Liver (tissue), 9 donors: ENCODE data around the gene DCUN1D2. TPM values are rescaled to one million over a fixed set of nuclear protein-coding genes. Genes with fewer than 3 reads are reported as not detected.

Source experiments
- DNase-seq: peaks from one replicate; pipeline ENCODE4 v3.0.0-alpha.2; 2017; ENCODE audit warnings: low spot score
- H3K27ac ChIP-seq, 2 donors: one replicate each; pipeline ENCODE4 v1.7.0; 2013; ENCODE audit warnings: inconsistent platforms in 2 of 2, low read length in 2 of 2, control low read depth in 1 of 2, low read depth in 1 of 2, mild to moderate bottlenecking in 1 of 2
- H3K27me3 ChIP-seq, 4 donors: one replicate each; pipeline versions ENCODE4 v1.6.1 to v1.7.0; 2013; ENCODE audit warnings: low read length in 3 of 4, inconsistent platforms in 1 of 4, mild to moderate bottlenecking in 1 of 4, moderate library complexity in 1 of 4; ENCODE audit not compliant: control insufficient read depth in 4 of 4, insufficient read depth in 4 of 4
- H3K36me3 ChIP-seq, 4 donors: one replicate each; pipeline versions ENCODE4 v1.6.1 to v1.7.0; 2013; ENCODE audit warnings: low read length in 3 of 4, mild to moderate bottlenecking in 3 of 4, low read depth in 1 of 4, moderate library complexity in 1 of 4; ENCODE audit not compliant: control insufficient read depth in 4 of 4, insufficient read depth in 3 of 4
- H3K4me1 ChIP-seq, 4 donors: one replicate each; pipeline versions ENCODE4 v1.6.1 to v1.7.0; 2013; ENCODE audit warnings: low read length in 3 of 4, mild to moderate bottlenecking in 3 of 4, moderate library complexity in 1 of 4; ENCODE audit not compliant: control insufficient read depth in 4 of 4, insufficient read depth in 4 of 4
- H3K4me3 ChIP-seq, 3 donors: one replicate each; pipeline versions ENCODE4 v1.6.1 to v1.7.0; 2013; ENCODE audit warnings: low read length in 3 of 3, control low read depth in 1 of 3, low read depth in 1 of 3, mild to moderate bottlenecking in 1 of 3
- H3K9ac ChIP-seq, 2 donors: one replicate each; pipeline ENCODE4 v1.7.0; 2013; ENCODE audit warnings: low read length in 2 of 2, mild to moderate bottlenecking in 2 of 2, moderate library complexity in 2 of 2, control low read depth in 1 of 2, low read depth in 1 of 2
- H3K9me3 ChIP-seq, 4 donors: one replicate each; pipeline versions ENCODE4 v1.6.1 to v1.7.0; 2013; ENCODE audit warnings: low read length in 3 of 4; ENCODE audit not compliant: control insufficient read depth in 4 of 4
- ATF3 ChIP-seq: IDR thresholded peaks from 2 replicates; pipeline ENCODE4 v1.6.1; 2016; ENCODE audit warnings: antibody characterized with exemption
- EGR1 ChIP-seq, 2 donors: IDR thresholded peaks; 2 replicates each; pipeline ENCODE4 v1.6.1; 2016 to 2018; ENCODE audit warnings: antibody characterized with exemption in 2 of 2, low read depth in 2 of 2
- FOXA1 ChIP-seq: IDR thresholded peaks from 2 replicates; pipeline ENCODE4 v1.6.1; 2016; ENCODE audit warnings: antibody characterized with exemption
- FOXA2 ChIP-seq: IDR thresholded peaks from 2 replicates; pipeline ENCODE4 v1.6.1; 2016; ENCODE audit warnings: antibody characterized with exemption
- HNF4A ChIP-seq, 2 donors: conservative IDR thresholded peaks; 2 replicates each; pipeline ENCODE4 v1.6.1; 2016; ENCODE audit warnings: antibody characterized with exemption in 2 of 2, mild to moderate bottlenecking in 2 of 2
- MAX ChIP-seq: IDR thresholded peaks from 2 replicates; pipeline ENCODE4 v1.6.1; 2016; ENCODE audit warnings: antibody characterized with exemption
- NR2F2 ChIP-seq: IDR thresholded peaks from 2 replicates; pipeline ENCODE4 v1.6.1; 2016; ENCODE audit warnings: antibody characterized with exemption
- RAD21 ChIP-seq, 2 donors: IDR thresholded peaks; 2 replicates each; pipeline ENCODE4 v1.6.1; 2016; ENCODE audit warnings: antibody characterized with exemption in 2 of 2, mild to moderate bottlenecking in 2 of 2
- REST ChIP-seq: IDR thresholded peaks from 2 replicates; pipeline ENCODE4 v1.6.1; 2016; ENCODE audit warnings: antibody characterized with exemption, mild to moderate bottlenecking
- SP1 ChIP-seq: IDR thresholded peaks from 2 replicates; pipeline ENCODE4 v1.6.1; 2018; ENCODE audit warnings: antibody characterized with exemption, mild to moderate bottlenecking
- TAF1 ChIP-seq: conservative IDR thresholded peaks from 2 replicates; pipeline ENCODE4 v1.6.1; 2016; ENCODE audit warnings: antibody characterized with exemption, mild to moderate bottlenecking
- YY1 ChIP-seq: IDR thresholded peaks from 2 replicates; pipeline ENCODE4 v1.6.1; 2016; ENCODE audit warnings: antibody characterized with exemption, mild to moderate bottlenecking
- ZBTB33 ChIP-seq: IDR thresholded peaks from 2 replicates; pipeline ENCODE4 v1.6.1; 2016; ENCODE audit warnings: antibody characterized with exemption
- WGBS: extraction: QIAGEN DNeasy Blood & Tissue Kit; methylation state at CpG from one replicate; pipeline ENCODE4 v1.1.7; 2013; 5-methylcytosine and 5-hydroxymethylcytosine counted together
- polyA plus RNA-seq, 2 donors: library from polyadenylated mRNA; stranded (reverse) in 1 of 2; unstranded in 1 of 2; fragments of 200-250 nt in 1 of 2; fragments of >200 nt in 1 of 2; fragmentation: Nextera tagmentation in 1 of 2; extraction: Ambion mirVana in 1 of 2; gene quantifications; one replicate each; pipeline versions ENCODE4 v1.2.1 to v1.2.3, GENCODE V29; 2013 to 2015
- total RNA-seq, 2 donors: library from RNA; depleted of rRNA; stranded (reverse); fragments of >200 nt; gene quantifications; one replicate each; pipeline ENCODE4 v1.2.3, GENCODE V29; 2014
- TF ChIP-seq, protein P1 (sequence below): fragments of 150-350 bp; IDR thresholded peaks from 2 replicates; pipeline ENCODE4 v1.5.1; 2017; ENCODE audit warnings: improper control_type of control experiment, low read depth, low read length; ENCODE audit not compliant: missing input control
- donor health status: healthy.
- donor health status: healthy.
- donor health status: healthy.
- donor health status: healthy.
- donor health status: healthy.

Gene DCUN1D2
- total and polyA plus RNA-seq, 4 donors, result 4.0 to 13.1 (median 5.5) TPM

DNA sequence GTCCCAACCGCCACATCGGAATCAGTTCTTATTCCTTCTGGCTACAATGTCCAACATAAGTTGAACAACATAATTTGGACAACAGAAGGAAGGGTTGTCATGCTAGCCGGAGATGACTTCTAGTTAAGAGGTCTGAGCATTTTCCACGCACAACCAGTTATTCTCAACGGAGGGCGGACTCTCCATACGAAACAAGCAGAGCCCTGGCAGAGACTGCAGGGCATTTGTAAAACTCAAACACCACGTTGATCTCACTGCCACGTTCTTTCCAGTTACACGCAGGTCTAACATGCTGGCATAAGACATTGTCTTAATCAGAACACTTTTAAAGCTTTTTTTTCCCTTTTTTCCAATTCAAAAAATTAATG is 38.3 kb upstream of the DCUN1D2 start:
- Histone ChIP-seq H3K36me3 (peaks cover 0 to 19% (median 6%) of the 10 kb centered on the region in 4 donors), H3K9me3 (no peaks in the 10 kb centered on the region), H3K4me3 (no peak overlapping the region), H3K4me1 (no peaks in the 10 kb centered on the region), H3K27ac (no peak overlapping the region), H3K27me3 (no peaks in the 10 kb centered on the region), H3K9ac (no peak overlapping the region)
- DNase-seq, result no peak
- 95% methylated on average over 10 of the region's 10 CpGs for WGBS
- TF ChIP-seq EGR1 (IDR thresholded peaks at IDR 0.05; ENCODE audit: low read depth in 2 of 2) (no peak), REST (no peak), HNF4A (conservative IDR thresholded peaks at IDR 0.05) (no peak), RAD21 (IDR thresholded peaks at IDR 0.05) (no peak), YY1 (no peak), MAX (no peak), FOXA2 (no peak), FOXA1 (no peak), ZBTB33 (no peak), TAF1 (no peak)

DNA sequence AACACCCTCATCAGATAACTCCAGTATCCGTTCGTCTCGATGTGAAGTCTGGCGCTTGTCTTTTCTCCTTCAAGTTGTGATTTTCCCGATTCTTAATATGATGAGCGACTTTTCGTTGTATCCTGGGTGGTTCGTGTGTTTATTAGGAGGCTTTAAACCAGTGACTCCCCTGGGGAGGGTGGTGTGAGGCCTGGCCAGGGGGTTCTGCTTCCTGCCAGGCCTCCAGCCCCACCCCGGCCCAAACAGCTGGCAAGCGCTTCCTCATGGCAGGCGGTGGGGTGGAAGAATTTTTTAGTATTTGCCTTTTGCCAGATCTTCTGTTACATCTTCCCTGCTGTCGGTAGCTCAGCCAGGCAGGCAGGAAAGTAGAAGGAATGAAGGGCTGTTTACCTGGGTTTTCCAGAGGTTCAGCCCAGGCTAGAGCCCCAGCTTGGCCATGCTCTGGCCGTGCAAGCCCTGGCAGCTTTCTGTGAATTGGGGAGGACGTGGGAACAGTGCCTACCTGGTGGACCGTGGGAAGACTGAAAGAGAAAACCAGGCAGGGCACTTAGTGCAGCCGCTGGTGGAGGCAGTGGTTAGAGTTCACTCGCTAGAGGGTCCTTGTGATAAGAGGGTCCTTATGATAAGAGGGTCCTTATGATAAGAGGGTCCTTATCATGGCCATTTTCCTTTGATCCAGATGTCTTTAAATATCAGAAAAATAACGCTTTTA is 37.7 kb upstream of the DCUN1D2 start:
- H3K27me3 ChIP-seq, result no peaks in the 10 kb centered on the region
- no peak for TF ChIP-seq YY1
- TF ChIP-seq TAF1, result no peak
- TF ChIP-seq EGR1 (IDR thresholded peaks at IDR 0.05; ENCODE audit: low read depth in 2 of 2), result no peak
- TF ChIP-seq, protein P1, sequence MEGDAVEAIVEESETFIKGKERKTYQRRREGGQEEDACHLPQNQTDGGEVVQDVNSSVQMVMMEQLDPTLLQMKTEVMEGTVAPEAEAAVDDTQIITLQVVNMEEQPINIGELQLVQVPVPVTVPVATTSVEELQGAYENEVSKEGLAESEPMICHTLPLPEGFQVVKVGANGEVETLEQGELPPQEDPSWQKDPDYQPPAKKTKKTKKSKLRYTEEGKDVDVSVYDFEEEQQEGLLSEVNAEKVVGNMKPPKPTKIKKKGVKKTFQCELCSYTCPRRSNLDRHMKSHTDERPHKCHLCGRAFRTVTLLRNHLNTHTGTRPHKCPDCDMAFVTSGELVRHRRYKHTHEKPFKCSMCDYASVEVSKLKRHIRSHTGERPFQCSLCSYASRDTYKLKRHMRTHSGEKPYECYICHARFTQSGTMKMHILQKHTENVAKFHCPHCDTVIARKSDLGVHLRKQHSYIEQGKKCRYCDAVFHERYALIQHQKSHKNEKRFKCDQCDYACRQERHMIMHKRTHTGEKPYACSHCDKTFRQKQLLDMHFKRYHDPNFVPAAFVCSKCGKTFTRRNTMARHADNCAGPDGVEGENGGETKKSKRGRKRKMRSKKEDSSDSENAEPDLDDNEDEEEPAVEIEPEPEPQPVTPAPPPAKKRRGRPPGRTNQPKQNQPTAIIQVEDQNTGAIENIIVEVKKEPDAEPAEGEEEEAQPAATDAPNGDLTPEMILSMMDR, result no peak
- no peak for TF ChIP-seq SP1
- no peak for TF ChIP-seq NR2F2
- no peak for TF ChIP-seq HNF4A (conservative IDR thresholded peaks at IDR 0.05)
- no peak for TF ChIP-seq FOXA2
- TF ChIP-seq ATF3, result no peak
- TF ChIP-seq ZBTB33, result no peak
- 90% methylated on average over 18 of the region's 18 CpGs for WGBS
- H3K9me3 ChIP-seq, result no peaks in the 10 kb centered on the region
- H3K36me3 ChIP-seq, result peaks cover 0 to 19% (median 6%) of the 10 kb centered on the region in 4 donors
- DNase-seq, result no peak
- no peaks in the 10 kb centered on the region for H3K4me1 ChIP-seq
- no peak overlapping the region for H3K9ac ChIP-seq
- no peak overlapping the region for H3K4me3 ChIP-seq
- H3K27ac ChIP-seq, result no peak overlapping the region
